ENCODE data around the gene PIGR. TPM values are rescaled to one million over a fixed set of nuclear protein-coding genes. Genes with fewer than 3 reads are reported as not detected.

Gene PIGR
- total and polyA plus RNA-seq, 2 donors (not counting 3 experiments of a cell fraction or from before 2014, with no cell fraction given), result not detected

DNA sequence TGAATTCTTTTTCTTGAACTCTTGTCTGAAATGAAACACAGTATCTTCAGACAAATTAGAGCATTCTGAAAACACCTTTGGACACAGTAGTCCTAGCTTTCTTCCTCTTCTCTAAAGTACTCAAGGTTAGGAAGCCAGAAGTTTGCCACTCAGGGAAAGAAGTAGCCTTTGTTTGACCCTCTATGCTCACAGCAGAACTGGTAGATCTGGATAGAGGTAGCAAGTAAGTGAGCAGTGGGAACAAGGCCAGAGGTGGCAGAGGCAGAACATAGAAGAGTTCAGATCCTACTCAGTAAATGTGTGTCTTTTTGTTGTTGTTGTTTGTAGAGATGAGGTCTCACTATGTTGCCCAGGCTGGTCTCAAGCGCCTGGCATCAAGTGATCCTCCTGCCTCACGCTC lies 7.4 kb upstream of the PIGR start:
- no TSS peak for BruUV-seq (replicated peaks)
- Histone ChIP-seq H4K20me1 (replicated peaks; ENCODE audit: control insufficient read depth, extremely low read depth, insufficient read depth, low read length) (no peaks in the 10 kb centered on the region), H3K4me1 (ENCODE audit: control insufficient read depth, extremely low read depth, insufficient read depth, low read length) (no peaks in the 10 kb centered on the region), H3K27ac (ENCODE audit: insufficient read depth, low read depth, low read length) (no peak overlapping the region), H3K27me3 (ENCODE audit: control insufficient read depth in 2 of 2, insufficient read depth in 2 of 2, low read length in 2 of 2) (peaks cover 2 to 3% of the 10 kb centered on the region in 2 experiments), H3K79me2 (ENCODE audit: control insufficient read depth, insufficient read depth, low read length) (no peaks in the 10 kb centered on the region), H3K4me2 (ENCODE audit: insufficient read depth, low read length) (no peak overlapping the region), H3K9me1 (replicated peaks; ENCODE audit: control insufficient read depth, extremely low read depth, insufficient read depth, low read length) (no peaks in the 10 kb centered on the region), H2AFZ (ENCODE audit: low read depth, low read length) (no peak overlapping the region), H3K9me3 (replicated peaks; ENCODE audit: control insufficient read depth, insufficient read depth, low read length) (no peaks in the 10 kb centered on the region), H3K4me3 (replicated peaks in 1 of 3; ENCODE audit: insufficient read depth in 1 of 3, low read depth in 1 of 3, low read length in 3 of 3) (no peak overlapping the region), H3K9ac (replicated peaks; ENCODE audit: extremely low read depth, insufficient read depth, low read length) (no peak overlapping the region), H3K36me3 (ENCODE audit: control insufficient read depth in 2 of 2, extremely low read depth in 1 of 2, insufficient read depth in 2 of 2, low read length in 2 of 2) (no peaks in the 10 kb centered on the region)
- intact Hi-C loops (cut with micrococcal nuclease) (no loop called here), dilution Hi-C loops (cut with MboI; ENCODE audit: extremely low pct_ligation_motif_present, low sequenced_read_pairs) (no loop called here)
- POLR2A ChIA-PET, result no interaction called here
- CTCF ChIA-PET, result interaction anchor here (1.4 kb wide), 1 partner anchor 20 kb away, joined by 3 read pairs; no protein-coding TSS in a partner anchor
- DNase-seq (ENCODE audit: low read depth, low spot score), result no peak
- FAIRE-seq, result no peak
- TF ChIP-seq, protein P1, sequence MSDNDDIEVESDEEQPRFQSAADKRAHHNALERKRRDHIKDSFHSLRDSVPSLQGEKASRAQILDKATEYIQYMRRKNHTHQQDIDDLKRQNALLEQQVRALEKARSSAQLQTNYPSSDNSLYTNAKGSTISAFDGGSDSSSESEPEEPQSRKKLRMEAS (IDR thresholded peaks at IDR 0.05; ENCODE audit: insufficient read depth, insufficient read length), result no peak
- TF ChIP-seq, protein P2, sequence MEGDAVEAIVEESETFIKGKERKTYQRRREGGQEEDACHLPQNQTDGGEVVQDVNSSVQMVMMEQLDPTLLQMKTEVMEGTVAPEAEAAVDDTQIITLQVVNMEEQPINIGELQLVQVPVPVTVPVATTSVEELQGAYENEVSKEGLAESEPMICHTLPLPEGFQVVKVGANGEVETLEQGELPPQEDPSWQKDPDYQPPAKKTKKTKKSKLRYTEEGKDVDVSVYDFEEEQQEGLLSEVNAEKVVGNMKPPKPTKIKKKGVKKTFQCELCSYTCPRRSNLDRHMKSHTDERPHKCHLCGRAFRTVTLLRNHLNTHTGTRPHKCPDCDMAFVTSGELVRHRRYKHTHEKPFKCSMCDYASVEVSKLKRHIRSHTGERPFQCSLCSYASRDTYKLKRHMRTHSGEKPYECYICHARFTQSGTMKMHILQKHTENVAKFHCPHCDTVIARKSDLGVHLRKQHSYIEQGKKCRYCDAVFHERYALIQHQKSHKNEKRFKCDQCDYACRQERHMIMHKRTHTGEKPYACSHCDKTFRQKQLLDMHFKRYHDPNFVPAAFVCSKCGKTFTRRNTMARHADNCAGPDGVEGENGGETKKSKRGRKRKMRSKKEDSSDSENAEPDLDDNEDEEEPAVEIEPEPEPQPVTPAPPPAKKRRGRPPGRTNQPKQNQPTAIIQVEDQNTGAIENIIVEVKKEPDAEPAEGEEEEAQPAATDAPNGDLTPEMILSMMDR (IDR thresholded peaks at IDR 0.05; ENCODE audit: extremely low read depth in 1 of 2, insufficient read depth in 1 of 2, low read depth in 1 of 2, low read length in 2 of 2), result no peak
- TF ChIP-seq GATA2 (IDR thresholded peaks at IDR 0.05; ENCODE audit: insufficient read depth, insufficient read length, low read depth, low read length), result no peak
- TF ChIP-seq MYC (IDR thresholded peaks at IDR 0.05; ENCODE audit: low read depth, low read length), result no peak

DNA sequence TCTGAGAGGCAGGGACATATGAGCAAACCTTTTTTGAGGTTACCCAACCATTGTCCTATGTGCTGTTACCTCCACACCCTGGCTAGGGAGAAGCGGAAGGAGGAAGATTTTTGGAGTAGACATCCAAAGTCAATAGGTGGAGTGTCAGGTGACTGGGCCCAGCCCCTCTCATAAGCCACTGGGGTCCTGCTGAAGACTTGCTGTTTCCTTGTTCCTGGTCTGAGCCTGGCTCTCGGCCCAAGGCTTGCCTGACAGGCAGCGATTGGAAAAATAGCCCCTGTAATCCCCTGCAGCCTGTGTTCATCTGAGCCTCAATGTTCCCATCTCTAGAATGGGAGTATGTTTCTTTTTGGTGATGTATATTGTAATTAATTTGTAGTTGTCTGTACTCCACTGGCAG lies 6.9 kb upstream of the PIGR start:
- H3K9me1 ChIP-seq (replicated peaks; ENCODE audit: control insufficient read depth, extremely low read depth, insufficient read depth, low read length), result no peaks in the 10 kb centered on the region
- no peaks in the 10 kb centered on the region for H3K36me3 ChIP-seq (ENCODE audit: control insufficient read depth in 2 of 2, extremely low read depth in 1 of 2, insufficient read depth in 2 of 2, low read length in 2 of 2)
- no peak overlapping the region for H3K27ac ChIP-seq (ENCODE audit: insufficient read depth, low read depth, low read length)
- TF ChIP-seq, protein P2 (IDR thresholded peaks at IDR 0.05; ENCODE audit: extremely low read depth in 1 of 2, insufficient read depth in 1 of 2, low read depth in 1 of 2, low read length in 2 of 2), result no peak
- TF ChIP-seq, protein P1 (IDR thresholded peaks at IDR 0.05; ENCODE audit: insufficient read depth, insufficient read length), result no peak
- TF ChIP-seq MYC (IDR thresholded peaks at IDR 0.05; ENCODE audit: low read depth, low read length), result no peak
- no peak for TF ChIP-seq POLR2A (IDR thresholded peaks at IDR 0.05; ENCODE audit: low read depth, low read length)
- no peak for TF ChIP-seq POLR2AphosphoS5 (IDR thresholded peaks at IDR 0.05; ENCODE audit: insufficient read depth, low read depth, low read length)
- no peak for TF ChIP-seq GATA2 (IDR thresholded peaks at IDR 0.05; ENCODE audit: insufficient read depth, insufficient read length, low read depth, low read length)
- TF ChIP-seq EZH2 (IDR thresholded peaks at IDR 0.05; ENCODE audit: borderline replicate concordance, low read depth, low read length, severe bottlenecking), result no peak
- no peak for TF ChIP-seq FOS (IDR thresholded peaks at IDR 0.05; ENCODE audit: borderline replicate concordance, insufficient read depth, low read length)
- TF ChIP-seq JUN (IDR thresholded peaks at IDR 0.05; ENCODE audit: borderline replicate concordance, insufficient read depth, insufficient read length, low read depth), result no peak
- CTCF ChIA-PET, result no interaction called here
- no TSS peak for BruUV-seq (replicated peaks)
- H3K4me1 ChIP-seq (ENCODE audit: control insufficient read depth, extremely low read depth, insufficient read depth, low read length), result no peaks in the 10 kb centered on the region
- POLR2A ChIA-PET, result no interaction called here
- H4K20me1 ChIP-seq (replicated peaks; ENCODE audit: control insufficient read depth, extremely low read depth, insufficient read depth, low read length), result no peaks in the 10 kb centered on the region
- H3K9me3 ChIP-seq (replicated peaks; ENCODE audit: control insufficient read depth, insufficient read depth, low read length), result no peaks in the 10 kb centered on the region
- H3K9ac ChIP-seq (replicated peaks; ENCODE audit: extremely low read depth, insufficient read depth, low read length), result no peak overlapping the region
- intact Hi-C loops (cut with micrococcal nuclease) (no loop called here), dilution Hi-C loops (cut with MboI; ENCODE audit: extremely low pct_ligation_motif_present, low sequenced_read_pairs) (no loop called here)
- H3K79me2 ChIP-seq (ENCODE audit: control insufficient read depth, insufficient read depth, low read length), result no peaks in the 10 kb centered on the region
- no peak overlapping the region for H3K4me2 ChIP-seq (ENCODE audit: insufficient read depth, low read length)
- DNase-seq (ENCODE audit: low read depth, low spot score) (no peak), FAIRE-seq (no peak)
- no peak overlapping the region for H3K4me3 ChIP-seq (replicated peaks in 1 of 3; ENCODE audit: insufficient read depth in 1 of 3, low read depth in 1 of 3, low read length in 3 of 3)
- peaks cover 2 to 3% of the 10 kb centered on the region in 2 experiments for H3K27me3 ChIP-seq (ENCODE audit: control insufficient read depth in 2 of 2, insufficient read depth in 2 of 2, low read length in 2 of 2)
- no peak overlapping the region for H2AFZ ChIP-seq (ENCODE audit: low read depth, low read length)

All from endothelial cell of umbilical vein (primary cell).